Endothelial cell of umbilical vein (primary cell): ENCODE results near the gene CLIP2. TPM values are rescaled to one million over a fixed set of nuclear protein-coding genes. Genes with fewer than 3 reads are reported as not detected.

Experiments used
- BruUV-seq: library from RNA; stranded (reverse); fragments of 400-500 nt; replicated peaks from 2 replicates; lab custom pipeline; 2021; lab: Mats Ljungman, UMichigan
- CTCF ChIA-PET: fragments of 300-600, 350-600 bp; sonication (Branson Sonifier 250); formaldehyde crosslinking; loops from one replicate; lab custom pipeline; 2021; ENCODE audit warnings: antibody characterized with exemption, inconsistent platforms; lab: Charles Lee
- POLR2A ChIA-PET: fragments of 300-600, 350-600 bp; sonication (Branson Sonifier 250); formaldehyde crosslinking; loops from one replicate; lab custom pipeline; 2021; ENCODE audit warnings: antibody characterized with exemption, inconsistent platforms; lab: Charles Lee
- DNase-seq: peaks from one replicate; pipeline ENCODE4 v3.0.0-alpha.2; 2011; ENCODE audit warnings: low read depth, low spot score
- FAIRE-seq: peaks from 2 replicates; lab custom pipeline; 2011; peaks lifted over from hg19 to GRCh38; lab: Jason Lieb, UNC
- H2AFZ ChIP-seq: 2 replicates; pipeline ENCODE4 v1.6.0; 2012; ENCODE audit warnings: low read depth, low read length, control low read depth, inconsistent platforms
- H3K27ac ChIP-seq: 2 replicates; pipeline ENCODE4 v1.5.1; 2011; ENCODE audit warnings: low read depth, mild to moderate bottlenecking, control low read depth, low read length, moderate library complexity; ENCODE audit not compliant: insufficient read depth
- H3K27me3 ChIP-seq, 2 experiments: 2 replicates each; pipeline versions ENCODE4 v1.6.0 to v1.6.1; 2011; ENCODE audit warnings: low read length in 2 of 2, mixed read lengths in 1 of 2; ENCODE audit not compliant: control insufficient read depth in 2 of 2, insufficient read depth in 2 of 2
- H3K36me3 ChIP-seq, 2 experiments: 2 replicates in 1 of 2; 3 replicates in 1 of 2; pipeline ENCODE4 v1.5.1; 2011; ENCODE audit warnings: low read length in 2 of 2, mild to moderate bottlenecking in 1 of 2, moderate library complexity in 1 of 2; ENCODE audit not compliant: control insufficient read depth in 2 of 2, insufficient read depth in 2 of 2; ENCODE audit errors: extremely low read depth in 1 of 2
- H3K4me1 ChIP-seq: 3 replicates; pipeline ENCODE4 v1.5.1; 2011; ENCODE audit warnings: mild to moderate bottlenecking, low read length; ENCODE audit not compliant: control insufficient read depth, insufficient read depth; ENCODE audit errors: extremely low read depth
- H3K4me2 ChIP-seq: 2 replicates; pipeline ENCODE4 v1.6.1; 2011; ENCODE audit warnings: low read length, control low read depth, mixed read lengths; ENCODE audit not compliant: insufficient read depth
- H3K4me3 ChIP-seq, 3 experiments: fragments of 200-600 bp in 1 of 3; sonication (generic), shearing (Covaris generic) in 1 of 3; replicated peaks in 1 of 3; 2 replicates each; pipeline ENCODE4 v1.5.1; 2011 to 2016; ENCODE audit warnings: control low read depth in 3 of 3, low read length in 3 of 3, mild to moderate bottlenecking in 2 of 3, inconsistent platforms in 1 of 3, low read depth in 1 of 3, moderate library complexity in 1 of 3; ENCODE audit not compliant: insufficient read depth in 1 of 3
- H3K79me2 ChIP-seq: 2 replicates; pipeline ENCODE4 v1.6.0; 2012; ENCODE audit warnings: low read length, inconsistent platforms; ENCODE audit not compliant: control insufficient read depth, insufficient read depth
- H3K9ac ChIP-seq: replicated peaks from 2 replicates; pipeline ENCODE3; 2011; ENCODE audit warnings: low read length, control low read depth; ENCODE audit not compliant: insufficient read depth; ENCODE audit errors: extremely low read depth
- H3K9me1 ChIP-seq: replicated peaks from 3 replicates; pipeline ENCODE4 v1.6.0; 2011; ENCODE audit warnings: mild to moderate bottlenecking, low read length; ENCODE audit not compliant: control insufficient read depth, insufficient read depth; ENCODE audit errors: extremely low read depth
- H3K9me3 ChIP-seq: replicated peaks from 2 replicates; pipeline ENCODE4 v1.5.1; 2012; ENCODE audit warnings: low read length, inconsistent platforms; ENCODE audit not compliant: control insufficient read depth, insufficient read depth
- H4K20me1 ChIP-seq: replicated peaks from 2 replicates; pipeline ENCODE3; 2011; ENCODE audit warnings: mild to moderate bottlenecking, low read length; ENCODE audit not compliant: control insufficient read depth, insufficient read depth; ENCODE audit errors: extremely low read depth
- CTCF ChIP-seq, 2 donors: IDR thresholded peaks; 1 replicate in 1 of 2; 2 replicates in 1 of 2; pipeline ENCODE4 v1.5.1; 2011; ENCODE audit warnings: low read length in 2 of 2, mild to moderate bottlenecking in 2 of 2, moderate library complexity in 2 of 2, control low read depth in 1 of 2, inconsistent platforms in 1 of 2, low read depth in 1 of 2; ENCODE audit not compliant: insufficient read depth in 1 of 2; ENCODE audit errors: extremely low read depth in 1 of 2
- EZH2 ChIP-seq: IDR thresholded peaks from 2 replicates; pipeline ENCODE4 v1.6.1; 2012; ENCODE audit warnings: borderline replicate concordance, low read depth, mild to moderate bottlenecking, moderate library complexity, low read length, inconsistent platforms; ENCODE audit not compliant: severe bottlenecking
- FOS ChIP-seq: IDR thresholded peaks from 2 replicates; pipeline ENCODE4 v1.6.1; 2011; ENCODE audit warnings: mild to moderate bottlenecking, low read length, moderate library complexity, borderline replicate concordance; ENCODE audit not compliant: insufficient read depth
- GATA2 ChIP-seq: IDR thresholded peaks from 2 replicates; pipeline ENCODE4 v1.7.0; 2011; ENCODE audit warnings: low read depth, mild to moderate bottlenecking, moderate library complexity, mixed read lengths, low read length; ENCODE audit not compliant: insufficient read length, insufficient read depth
- JUN ChIP-seq: IDR thresholded peaks from 2 replicates; pipeline ENCODE4 v1.6.1; 2011; ENCODE audit warnings: borderline replicate concordance, low read depth; ENCODE audit not compliant: insufficient read length, insufficient read depth
- MAX ChIP-seq: IDR thresholded peaks from 2 replicates; pipeline ENCODE4 v1.6.1; 2011; ENCODE audit not compliant: insufficient read depth, insufficient read length
- MYC ChIP-seq: IDR thresholded peaks from one replicate; pipeline ENCODE4 v1.6.1; 2011; ENCODE audit warnings: mild to moderate bottlenecking, low read depth, low read length
- POLR2A ChIP-seq: IDR thresholded peaks from 2 replicates; pipeline ENCODE4 v1.6.1; 2012; ENCODE audit warnings: low read depth, mild to moderate bottlenecking, control low read depth, low read length
- POLR2AphosphoS5 ChIP-seq: IDR thresholded peaks from 2 replicates; pipeline ENCODE4 v1.6.1; 2012; ENCODE audit warnings: low read depth, mild to moderate bottlenecking, control low read depth, low read length, moderate library complexity; ENCODE audit not compliant: insufficient read depth
- dilution Hi-C: fragments of 300-500 bp; cut with MboI; formaldehyde crosslinking; loops from one replicate; pipeline ENCODE4 v1.15.0; 2019; ENCODE audit warnings: low sequenced_read_pairs; ENCODE audit not compliant: extremely low pct_ligation_motif_present
- intact Hi-C: fragments of 100-400 bp; cut with micrococcal nuclease; formaldehyde crosslinking; loops from one replicate; pipeline ENCODE4 v1.10.0; 2022
- polyA plus RNA-seq, 4 experiments: library from polyadenylated mRNA; depleted of rRNA in 3 of 4; stranded (reverse) in 3 of 4; unstranded in 1 of 4; fragments of >200 nt; gene quantifications; 2 replicates each; pipeline versions ENCODE4 v1.2.1 to v1.2.3, GENCODE V29; 2011 to 2012; ENCODE audit warnings: missing spikeins in 1 of 4
- total RNA-seq: library from RNA; stranded (reverse); gene quantifications from 2 replicates; pipeline ENCODE4 v1.2.3, GENCODE V29; 2021

Gene CLIP2
- total and polyA plus RNA-seq, 2 donors (not counting 3 experiments of a cell fraction or from before 2014, with no cell fraction given), result 8.3 to 37.1 TPM

GRCh38 chr7:74344786-74345185, 55.6 kb downstream of the CLIP2 start:
- intact Hi-C loops, result no loop called here
- Histone ChIP-seq H3K4me1 (peaks cover 2% of the 10 kb centered on the region), H3K4me3 (no peak overlapping the region), H3K36me3 (peaks cover 0 to 18% of the 10 kb centered on the region in 2 experiments), H3K4me2 (no peak overlapping the region), H3K27ac (no peak overlapping the region), H2AFZ (no peak overlapping the region), H3K9ac (no peak overlapping the region), H3K79me2 (no peaks in the 10 kb centered on the region), H3K27me3 (no peaks in the 10 kb centered on the region), H3K9me3 (no peaks in the 10 kb centered on the region), H3K9me1 (no peaks in the 10 kb centered on the region), H4K20me1 (no peaks in the 10 kb centered on the region)
- FAIRE-seq (no peak), DNase-seq (no peak)
- no TSS peak for BruUV-seq
- TF ChIP-seq JUN (no peak), GATA2 (no peak), FOS (no peak), MAX (no peak), EZH2 (no peak), POLR2A (no peak), CTCF (IDR thresholded peaks at IDR 0.05; ENCODE audit: extremely low read depth in 1 of 2, insufficient read depth in 1 of 2, low read depth in 1 of 2, low read length in 2 of 2) (no peak), MYC (no peak), POLR2AphosphoS5 (no peak)
- ChIA-PET POLR2A (no interaction called here), CTCF (no interaction called here)
- dilution Hi-C loops, result no loop called here
